ENCODE measurements around the gene PPARGC1A. TPM values are rescaled to one million over a fixed set of nuclear protein-coding genes. Genes with fewer than 3 reads are reported as not detected.

The PPARGC1A gene
- total and polyA plus RNA-seq, 2 experiments from 2014 or later, result 6.7 to 16.6 TPM

DNA sequence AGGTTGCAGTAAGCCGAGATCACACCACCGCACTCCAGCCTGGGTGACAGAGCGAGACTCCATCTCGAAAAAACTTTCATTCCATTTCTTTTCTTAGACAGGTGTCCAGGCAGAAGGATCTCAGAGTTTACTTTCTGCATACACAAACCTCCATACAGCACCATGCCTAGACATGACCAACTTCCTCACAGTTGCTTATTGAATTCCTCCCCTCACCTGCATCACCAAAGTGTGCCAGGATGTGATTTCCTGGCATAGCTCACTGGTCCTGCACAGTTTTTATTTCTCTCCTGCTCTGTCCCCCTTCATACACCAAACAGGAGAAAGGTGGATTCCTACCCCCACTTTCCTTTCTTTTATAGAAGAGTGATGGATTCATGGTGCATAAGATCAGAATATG is 34.7 kb upstream of the PPARGC1A start:
- TF ChIP-seq EZH2phosphoT487 (IDR thresholded peaks at IDR 0.05; ENCODE audit: low read depth, severe bottlenecking, unreplicated experiment) (no peak), EZH2 (IDR thresholded peaks at IDR 0.05; ENCODE audit: borderline replicate concordance) (no peak)
- TF ChIP-seq, protein P1, sequence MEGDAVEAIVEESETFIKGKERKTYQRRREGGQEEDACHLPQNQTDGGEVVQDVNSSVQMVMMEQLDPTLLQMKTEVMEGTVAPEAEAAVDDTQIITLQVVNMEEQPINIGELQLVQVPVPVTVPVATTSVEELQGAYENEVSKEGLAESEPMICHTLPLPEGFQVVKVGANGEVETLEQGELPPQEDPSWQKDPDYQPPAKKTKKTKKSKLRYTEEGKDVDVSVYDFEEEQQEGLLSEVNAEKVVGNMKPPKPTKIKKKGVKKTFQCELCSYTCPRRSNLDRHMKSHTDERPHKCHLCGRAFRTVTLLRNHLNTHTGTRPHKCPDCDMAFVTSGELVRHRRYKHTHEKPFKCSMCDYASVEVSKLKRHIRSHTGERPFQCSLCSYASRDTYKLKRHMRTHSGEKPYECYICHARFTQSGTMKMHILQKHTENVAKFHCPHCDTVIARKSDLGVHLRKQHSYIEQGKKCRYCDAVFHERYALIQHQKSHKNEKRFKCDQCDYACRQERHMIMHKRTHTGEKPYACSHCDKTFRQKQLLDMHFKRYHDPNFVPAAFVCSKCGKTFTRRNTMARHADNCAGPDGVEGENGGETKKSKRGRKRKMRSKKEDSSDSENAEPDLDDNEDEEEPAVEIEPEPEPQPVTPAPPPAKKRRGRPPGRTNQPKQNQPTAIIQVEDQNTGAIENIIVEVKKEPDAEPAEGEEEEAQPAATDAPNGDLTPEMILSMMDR (IDR thresholded peaks at IDR 0.05; ENCODE audit: poor library complexity), result no peak
- no peak for DNase-seq (ENCODE audit: low spot score)
- 98% methylated on average over 4 of the region's 4 CpGs for whole genome bisulfite sequencing (ENCODE audit: low lambda C conversion rate, missing lambda C conversion rate)

DNA sequence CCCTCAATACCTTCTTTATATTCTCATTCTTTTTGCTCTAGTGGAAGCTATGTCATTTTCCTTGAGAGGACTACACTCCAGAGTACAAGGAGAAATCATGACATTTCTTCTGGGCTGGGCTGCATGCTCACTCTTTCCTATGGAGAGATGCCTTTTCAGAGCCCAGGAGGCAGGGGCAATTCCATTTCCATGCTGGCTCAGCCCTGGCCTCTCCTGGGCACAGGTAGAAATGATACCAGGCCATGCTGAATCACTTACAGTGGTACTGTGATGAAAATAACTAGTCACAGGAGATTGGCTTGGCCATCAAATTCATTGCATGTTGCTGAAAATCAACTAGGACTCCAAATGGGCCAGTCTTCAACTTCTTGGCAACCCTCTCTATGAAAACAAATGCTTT is 34.0 kb upstream of the PPARGC1A start:
- no peaks in the 10 kb centered on the region for H4K20me1 ChIP-seq (ENCODE audit: insufficient read depth, poor library complexity, severe bottlenecking)
- no peaks in the 10 kb centered on the region for H3K9me2 ChIP-seq (replicated peaks; ENCODE audit: insufficient read depth)
- no peaks in the 10 kb centered on the region for H3K36me3 ChIP-seq (replicated peaks; ENCODE audit: insufficient read depth, low read depth)
- H2AFZ ChIP-seq, result no peak overlapping the region
- peaks cover 14% of the 10 kb centered on the region for H3K4me1 ChIP-seq (ENCODE audit: insufficient read depth)
- DNase-seq (ENCODE audit: low spot score), result no peak
- H3K4me2 ChIP-seq, result no peak overlapping the region
- no peaks in the 10 kb centered on the region for H3K79me2 ChIP-seq
- H3K27me3 ChIP-seq, result no peaks in the 10 kb centered on the region
- H3K9me3 ChIP-seq (ENCODE audit: low read depth), result no peaks in the 10 kb centered on the region
- H3K4me3 ChIP-seq, result no peak overlapping the region
- TF ChIP-seq, protein P1 (IDR thresholded peaks at IDR 0.05; ENCODE audit: poor library complexity), result no peak
- TF ChIP-seq EZH2phosphoT487 (IDR thresholded peaks at IDR 0.05; ENCODE audit: low read depth, severe bottlenecking, unreplicated experiment) (no peak), EZH2 (IDR thresholded peaks at IDR 0.05; ENCODE audit: borderline replicate concordance) (no peak)
- H3K27ac ChIP-seq, result no peak overlapping the region

More for the DNA sequence above, 34.7 kb upstream of the PPARGC1A start:
- Histone ChIP-seq H3K4me1 (ENCODE audit: insufficient read depth) (peaks cover 14% of the 10 kb centered on the region), H3K9me3 (ENCODE audit: low read depth) (no peaks in the 10 kb centered on the region), H3K36me3 (replicated peaks; ENCODE audit: insufficient read depth, low read depth) (no peaks in the 10 kb centered on the region), H3K79me2 (no peaks in the 10 kb centered on the region), H3K27me3 (no peaks in the 10 kb centered on the region), H3K9me2 (replicated peaks; ENCODE audit: insufficient read depth) (no peaks in the 10 kb centered on the region), H2AFZ (no peak overlapping the region), H3K4me3 (no peak overlapping the region), H3K27ac (no peak overlapping the region), H4K20me1 (ENCODE audit: insufficient read depth, poor library complexity, severe bottlenecking) (no peaks in the 10 kb centered on the region), H3K4me2 (no peak overlapping the region)

DNA sequence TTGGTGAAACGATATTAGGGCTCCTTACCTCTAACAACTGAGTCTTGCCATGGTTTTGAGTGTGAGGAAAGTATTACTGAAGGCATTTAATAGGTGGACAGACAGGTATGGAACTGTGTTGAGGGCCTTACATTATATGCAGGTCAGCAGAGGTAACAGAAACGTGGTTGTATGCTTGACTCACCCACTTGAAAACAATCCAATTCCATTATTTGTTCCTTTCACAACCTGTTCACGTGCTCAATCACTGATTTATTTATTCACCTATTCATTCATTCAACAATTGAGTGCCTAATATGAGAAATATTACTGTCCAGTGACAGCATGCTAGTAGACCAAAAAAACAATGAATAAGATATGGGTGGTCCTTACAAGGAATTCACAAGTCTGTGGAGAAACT is 33.3 kb upstream of the PPARGC1A start:
- Histone ChIP-seq H3K4me2 (no peak overlapping the region), H2AFZ (no peak overlapping the region), H3K36me3 (replicated peaks; ENCODE audit: insufficient read depth, low read depth) (no peaks in the 10 kb centered on the region), H3K4me3 (no peak overlapping the region), H4K20me1 (ENCODE audit: insufficient read depth, poor library complexity, severe bottlenecking) (no peaks in the 10 kb centered on the region), H3K9me2 (replicated peaks; ENCODE audit: insufficient read depth) (no peaks in the 10 kb centered on the region), H3K27me3 (no peaks in the 10 kb centered on the region), H3K79me2 (no peaks in the 10 kb centered on the region), H3K27ac (no peak overlapping the region), H3K4me1 (ENCODE audit: insufficient read depth) (peaks cover 14% of the 10 kb centered on the region), H3K9me3 (ENCODE audit: low read depth) (no peaks in the 10 kb centered on the region)
- DNase-seq (ENCODE audit: low spot score), result no peak
- TF ChIP-seq EZH2 (IDR thresholded peaks at IDR 0.05; ENCODE audit: borderline replicate concordance) (no peak), EZH2phosphoT487 (IDR thresholded peaks at IDR 0.05; ENCODE audit: low read depth, severe bottlenecking, unreplicated experiment) (no peak)
- TF ChIP-seq, protein P1 (IDR thresholded peaks at IDR 0.05; ENCODE audit: poor library complexity), result no peak
- 84% methylated on average over 3 of the region's 3 CpGs for WGBS (ENCODE audit: low lambda C conversion rate, missing lambda C conversion rate)
